Liver (tissue), 9 donors: Measurements from ENCODE around the gene SNRNP70. TPM values are rescaled to one million over a fixed set of nuclear protein-coding genes. Genes with fewer than 3 reads are reported as not detected.

ENCODE experiments used
- DNase-seq: peaks from one replicate; pipeline ENCODE4 v3.0.0-alpha.2; 2017; ENCODE audit warnings: low spot score
- H3K27ac ChIP-seq, 2 donors: one replicate each; pipeline ENCODE4 v1.7.0; 2013; ENCODE audit warnings: inconsistent platforms in 2 of 2, low read length in 2 of 2, control low read depth in 1 of 2, low read depth in 1 of 2, mild to moderate bottlenecking in 1 of 2
- H3K27me3 ChIP-seq, 4 donors: one replicate each; pipeline versions ENCODE4 v1.6.1 to v1.7.0; 2013; ENCODE audit warnings: low read length in 3 of 4, inconsistent platforms in 1 of 4, mild to moderate bottlenecking in 1 of 4, moderate library complexity in 1 of 4; ENCODE audit not compliant: control insufficient read depth in 4 of 4, insufficient read depth in 4 of 4
- H3K36me3 ChIP-seq, 4 donors: one replicate each; pipeline versions ENCODE4 v1.6.1 to v1.7.0; 2013; ENCODE audit warnings: low read length in 3 of 4, mild to moderate bottlenecking in 3 of 4, low read depth in 1 of 4, moderate library complexity in 1 of 4; ENCODE audit not compliant: control insufficient read depth in 4 of 4, insufficient read depth in 3 of 4
- H3K4me1 ChIP-seq, 4 donors: one replicate each; pipeline versions ENCODE4 v1.6.1 to v1.7.0; 2013; ENCODE audit warnings: low read length in 3 of 4, mild to moderate bottlenecking in 3 of 4, moderate library complexity in 1 of 4; ENCODE audit not compliant: control insufficient read depth in 4 of 4, insufficient read depth in 4 of 4
- H3K4me3 ChIP-seq, 3 donors: one replicate each; pipeline versions ENCODE4 v1.6.1 to v1.7.0; 2013; ENCODE audit warnings: low read length in 3 of 3, control low read depth in 1 of 3, low read depth in 1 of 3, mild to moderate bottlenecking in 1 of 3
- H3K9ac ChIP-seq, 2 donors: one replicate each; pipeline ENCODE4 v1.7.0; 2013; ENCODE audit warnings: low read length in 2 of 2, mild to moderate bottlenecking in 2 of 2, moderate library complexity in 2 of 2, control low read depth in 1 of 2, low read depth in 1 of 2
- H3K9me3 ChIP-seq, 4 donors: one replicate each; pipeline versions ENCODE4 v1.6.1 to v1.7.0; 2013; ENCODE audit warnings: low read length in 3 of 4; ENCODE audit not compliant: control insufficient read depth in 4 of 4
- CTCF ChIP-seq: fragments of 150-350 bp; IDR thresholded peaks from 2 replicates; pipeline ENCODE4 v1.5.1; 2017; ENCODE audit warnings: improper control_type of control experiment, low read depth, low read length; ENCODE audit not compliant: missing input control
- EGR1 ChIP-seq, 2 donors: IDR thresholded peaks; 2 replicates each; pipeline ENCODE4 v1.6.1; 2016 to 2018; ENCODE audit warnings: antibody characterized with exemption in 2 of 2, low read depth in 2 of 2
- FOXA1 ChIP-seq: IDR thresholded peaks from 2 replicates; pipeline ENCODE4 v1.6.1; 2016; ENCODE audit warnings: antibody characterized with exemption
- FOXA2 ChIP-seq: IDR thresholded peaks from 2 replicates; pipeline ENCODE4 v1.6.1; 2016; ENCODE audit warnings: antibody characterized with exemption
- GABPA ChIP-seq, 2 donors: IDR thresholded peaks in 1 of 2; conservative IDR thresholded peaks in 1 of 2; 2 replicates each; pipeline ENCODE4 v1.6.1; 2016; ENCODE audit warnings: antibody characterized with exemption in 2 of 2, mild to moderate bottlenecking in 1 of 2, moderate library complexity in 1 of 2
- HNF4A ChIP-seq, 2 donors: conservative IDR thresholded peaks; 2 replicates each; pipeline ENCODE4 v1.6.1; 2016; ENCODE audit warnings: antibody characterized with exemption in 2 of 2, mild to moderate bottlenecking in 2 of 2
- HNF4G ChIP-seq: IDR thresholded peaks from 2 replicates; pipeline ENCODE4 v1.6.1; 2016; ENCODE audit warnings: antibody characterized with exemption
- JUND ChIP-seq, 2 donors: IDR thresholded peaks; 2 replicates each; pipeline ENCODE4 v1.6.1; 2016; ENCODE audit warnings: antibody characterized with exemption in 2 of 2
- NR2F2 ChIP-seq: IDR thresholded peaks from 2 replicates; pipeline ENCODE4 v1.6.1; 2016; ENCODE audit warnings: antibody characterized with exemption
- RAD21 ChIP-seq, 2 donors: IDR thresholded peaks; 2 replicates each; pipeline ENCODE4 v1.6.1; 2016; ENCODE audit warnings: antibody characterized with exemption in 2 of 2, mild to moderate bottlenecking in 2 of 2
- REST ChIP-seq: IDR thresholded peaks from 2 replicates; pipeline ENCODE4 v1.6.1; 2016; ENCODE audit warnings: antibody characterized with exemption, mild to moderate bottlenecking
- RXRA ChIP-seq, 2 donors: IDR thresholded peaks; 2 replicates each; pipeline ENCODE4 v1.6.1; 2017 to 2018; ENCODE audit warnings: antibody characterized with exemption in 2 of 2, mild to moderate bottlenecking in 1 of 2
- SP1 ChIP-seq: IDR thresholded peaks from 2 replicates; pipeline ENCODE4 v1.6.1; 2018; ENCODE audit warnings: antibody characterized with exemption, mild to moderate bottlenecking
- TAF1 ChIP-seq: conservative IDR thresholded peaks from 2 replicates; pipeline ENCODE4 v1.6.1; 2016; ENCODE audit warnings: antibody characterized with exemption, mild to moderate bottlenecking
- YY1 ChIP-seq: IDR thresholded peaks from 2 replicates; pipeline ENCODE4 v1.6.1; 2016; ENCODE audit warnings: antibody characterized with exemption, mild to moderate bottlenecking
- ZBTB33 ChIP-seq: IDR thresholded peaks from 2 replicates; pipeline ENCODE4 v1.6.1; 2016; ENCODE audit warnings: antibody characterized with exemption
- WGBS: extraction: QIAGEN DNeasy Blood & Tissue Kit; methylation state at CpG from one replicate; pipeline ENCODE4 v1.1.7; 2013; 5-methylcytosine and 5-hydroxymethylcytosine counted together
- polyA plus RNA-seq, 2 donors: library from polyadenylated mRNA; stranded (reverse) in 1 of 2; unstranded in 1 of 2; fragments of 200-250 nt in 1 of 2; fragments of >200 nt in 1 of 2; fragmentation: Nextera tagmentation in 1 of 2; extraction: Ambion mirVana in 1 of 2; gene quantifications; one replicate each; pipeline versions ENCODE4 v1.2.1 to v1.2.3, GENCODE V29; 2013 to 2015
- total RNA-seq, 2 donors: library from RNA; depleted of rRNA; stranded (reverse); fragments of >200 nt; gene quantifications; one replicate each; pipeline ENCODE4 v1.2.3, GENCODE V29; 2014
- donor health status: healthy.
- donor health status: healthy.
- donor health status: healthy.
- donor health status: healthy.
- donor health status: healthy.

The SNRNP70 gene
- total and polyA plus RNA-seq, 4 donors: 34.2 to 166 (median 94.8) TPM

- no peak for TF ChIP-seq CTCF
These were observed 70.6 kb downstream of the SNRNP70 start (continued) for GRCh38 chr19:49155820-49156346.

- WGBS: 2% methylated on average over 41 of the region's 41 CpGs
- H3K27ac ChIP-seq: peak within 1 kb of the TSS; percentile 66 to 68
- H3K36me3 ChIP-seq: peaks cover 0 to 2% (median 0%) of the 10 kb centered on the region in 4 donors
- peak within 1 kb of the TSS in 1 of 2 donors; percentile 27 for H3K9ac ChIP-seq
- peaks cover 3 to 9% (median 5%) of the 10 kb centered on the region in 4 donors for H3K4me1 ChIP-seq
- TF ChIP-seq REST (peak; percentile 45), RAD21 (IDR thresholded peaks at IDR 0.05) (peak in 1 of 2 donors; percentile 52), CTCF (no peak), GABPA (IDR thresholded peaks at IDR 0.05 in 1 of 2, conservative IDR thresholded peaks at IDR 0.05 in 1 of 2) (no peak), JUND (IDR thresholded peaks at IDR 0.05) (no peak), RXRA (IDR thresholded peaks at IDR 0.05) (no peak), FOXA1 (no peak), TAF1 (no peak), FOXA2 (no peak), NR2F2 (peak; percentile 22), YY1 (no peak), EGR1 (IDR thresholded peaks at IDR 0.05; ENCODE audit: low read depth in 2 of 2) (no peak), HNF4G (no peak), ZBTB33 (no peak), SP1 (peak; percentile 29), HNF4A (conservative IDR thresholded peaks at IDR 0.05) (no peak)
- H3K9me3 ChIP-seq: no peaks in the 10 kb centered on the region
- peak within 1 kb of the TSS; percentile 79 to 81 (median 80) for H3K4me3 ChIP-seq
- peak; percentile 86 for DNase-seq
- H3K27me3 ChIP-seq: no peaks in the 10 kb centered on the region
These were observed 72.4 kb downstream of the SNRNP70 start, which contains the start of gene TRPM4 for GRCh38 chr19:49157445-49158224. TRPM4 (plus strand) TSS chr19:49157792; CDS start chr19:49157867, 75 bp downstream.
